Measurements from ENCODE around the gene ZNF548. TPM values are rescaled to one million over a fixed set of nuclear protein-coding genes. Genes with fewer than 3 reads are reported as not detected.

Gene ZNF548
- polyA plus RNA-seq, 3 donors = 4.6 to 20.7 (median 6.0) TPM

GRCh38 chr19:57351867-57352266, 37.8 kb upstream of the ZNF548 start:
- H2AFZ ChIP-seq (ENCODE audit: insufficient read depth, low read depth, low read length, poor library complexity, severe bottlenecking) = peak overlapping the region; percentile 99
- Mint-ChIP-seq H3K27me3 (ENCODE audit: low read depth in 3 of 3) (peaks cover 0 to 10% (median 0%) of the 10 kb centered on the region in 3 donors), H3K4me3 (peak overlapping the region; percentile 95), H3K9me3 (peaks cover 29 to 72% (median 64%) of the 10 kb centered on the region in 7 donors), H3K36me3 (peaks cover 44 to 52% of the 10 kb centered on the region in 2 donors), H3K4me1 (peaks cover 29% of the 10 kb centered on the region), H3K27ac (peak overlapping the region in 6 of 7 donors; percentile 54 to 94 (median 91))
- DNase-seq = no peak
- H3K4me2 ChIP-seq (replicated peaks; ENCODE audit: extremely low read depth, low read length, poor library complexity, severe bottlenecking) = peak overlapping the region; percentile 88
- H3K36me3 ChIP-seq (replicated peaks in 1 of 2; ENCODE audit: control insufficient read depth in 1 of 2, insufficient read depth in 2 of 2, low read length in 2 of 2) = peaks cover 32 to 44% of the 10 kb centered on the region in 2 donors
- H3K9me3 ChIP-seq (replicated peaks in 1 of 2; ENCODE audit: control insufficient read depth in 1 of 2, insufficient read depth in 1 of 2, low read length in 2 of 2) = peaks cover 37 to 46% of the 10 kb centered on the region in 2 donors
- H3K79me2 ChIP-seq (ENCODE audit: insufficient read depth, low read length) = peaks cover 16% of the 10 kb centered on the region
- peak overlapping the region in 1 of 2 donors; percentile 96 for H3K27ac ChIP-seq (ENCODE audit: low read depth in 1 of 2, low read length in 2 of 2)
- H4K20me1 ChIP-seq (ENCODE audit: insufficient read depth, low read length) = no peaks in the 10 kb centered on the region
- peaks cover 17 to 20% of the 10 kb centered on the region in 2 donors for H3K4me1 ChIP-seq (ENCODE audit: control insufficient read depth in 1 of 2, insufficient read depth in 2 of 2, low read length in 2 of 2)
- peak overlapping the region; percentile 86 for H3K9ac ChIP-seq (ENCODE audit: insufficient read depth, low read length, poor library complexity, severe bottlenecking)
- no peaks in the 10 kb centered on the region for H3K27me3 ChIP-seq (ENCODE audit: control insufficient read depth in 2 of 2, insufficient read depth in 2 of 2, low read length in 2 of 2)
- no peak for TF ChIP-seq CTCF (IDR thresholded peaks at IDR 0.05)
- intact Hi-C loops (cut with micrococcal nuclease) = loop anchor here (1.0 to 10.0 kb wide), 3 partner anchors 37 to 107 kb away; partner anchors contain the start of genes ZNF460 (in 1 of the 2), ZNF548 (in 1 of the 2) and ZNF805 (in 1 of the 2)
- 26% methylated on average over 7 of the region's 7 CpGs for WGBS (ENCODE audit: insufficient coverage)
- H3K4me3 ChIP-seq (replicated peaks in 1 of 3; ENCODE audit: low read depth in 2 of 3, low read length in 3 of 3) = peak overlapping the region; percentile 76 to 96 (median 81)

- H3K4me3 ChIP-seq (replicated peaks in 1 of 3; ENCODE audit: low read depth in 2 of 3, low read length in 3 of 3) = no peak overlapping the region
- H3K4me3 Mint-ChIP-seq = no peak overlapping the region
- H3K9ac ChIP-seq (ENCODE audit: insufficient read depth, low read length, poor library complexity, severe bottlenecking) = no peak overlapping the region
- H3K4me1 ChIP-seq (ENCODE audit: control insufficient read depth in 1 of 2, insufficient read depth in 2 of 2, low read length in 2 of 2) = peaks cover 12 to 15% of the 10 kb centered on the region in 2 donors
- no peak for DNase-seq
- no peak for TF ChIP-seq CTCF (IDR thresholded peaks at IDR 0.05)
- H2AFZ ChIP-seq (ENCODE audit: insufficient read depth, low read depth, low read length, poor library complexity, severe bottlenecking) = no peak overlapping the region
- H3K9me3 Mint-ChIP-seq = peaks cover 38 to 94% (median 78%) of the 10 kb centered on the region in 7 donors
- 100% methylated on average over 2 of the region's 4 CpGs for WGBS (ENCODE audit: insufficient coverage)
- peaks cover 73 to 80% of the 10 kb centered on the region in 2 donors for H3K9me3 ChIP-seq (replicated peaks in 1 of 2; ENCODE audit: control insufficient read depth in 1 of 2, insufficient read depth in 1 of 2, low read length in 2 of 2)
- H3K79me2 ChIP-seq (ENCODE audit: insufficient read depth, low read length) = peaks cover 16% of the 10 kb centered on the region
- H3K36me3 Mint-ChIP-seq = peaks cover 58 to 71% of the 10 kb centered on the region in 2 donors
- intact Hi-C loops (cut with micrococcal nuclease) = loop anchor here in 1 of 2 donors (10.0 kb wide), 1 partner anchor 111 kb away; the partner anchor contains the start of gene ZNF805
- H3K27ac Mint-ChIP-seq = no peak overlapping the region
- no peak overlapping the region for H3K4me2 ChIP-seq (replicated peaks; ENCODE audit: extremely low read depth, low read length, poor library complexity, severe bottlenecking)
- no peak overlapping the region for H3K27ac ChIP-seq (ENCODE audit: low read depth in 1 of 2, low read length in 2 of 2)
- H3K36me3 ChIP-seq (replicated peaks in 1 of 2; ENCODE audit: control insufficient read depth in 1 of 2, insufficient read depth in 2 of 2, low read length in 2 of 2) = peaks cover 36 to 66% of the 10 kb centered on the region in 2 donors
- no peaks in the 10 kb centered on the region for H3K27me3 ChIP-seq (ENCODE audit: control insufficient read depth in 2 of 2, insufficient read depth in 2 of 2, low read length in 2 of 2)
- peaks cover 0 to 2% (median 0%) of the 10 kb centered on the region in 3 donors for H3K27me3 Mint-ChIP-seq (ENCODE audit: low read depth in 3 of 3)
- peaks cover 24% of the 10 kb centered on the region for H3K4me1 Mint-ChIP-seq
- H4K20me1 ChIP-seq (ENCODE audit: insufficient read depth, low read length) = no peaks in the 10 kb centered on the region
Measured at GRCh38 chr19:57355916-57356315, 33.7 kb upstream of the ZNF548 start.

All from CD14-positive monocyte (primary cell).